SKM-1 treated with dmso at 0.1 percent for 144 hours (cell line): ENCODE data around the gene DDO.
"Not testable (repeated sequence)": the region's sequence is repeated elsewhere in the genome, so short reads cannot be mapped to it uniquely, and the experiment has no call there.

Source experiments
- DNase-seq: peaks from one replicate; lab custom pipeline; 2025; ENCODE audit not compliant: unreplicated experiment; lab: John Stamatoyannopoulos, UW

Gene DDO

GRCh38 chr6:110369066-110369465 lies 46.3 kb downstream of the DDO start:
- no peak for DNase-seq

GRCh38 chr6:110368284-110368683 lies 47.1 kb downstream of the DDO start:
- no peak for DNase-seq

GRCh38 chr6:110367825-110368224 lies 47.5 kb downstream of the DDO start:
- DNase-seq, result no peak

- no peak for DNase-seq
Measured at GRCh38 chr6:110366975-110367374, 48.4 kb downstream of the DDO start.

- DNase-seq, result no peak
Measured at GRCh38 chr6:110366256-110366655, 49.1 kb downstream of the DDO start.

- no peak for DNase-seq
Measured at GRCh38 chr6:110364364-110365105, 50.8 kb downstream of the DDO start.

GRCh38 chr6:110363748-110364147 lies 51.6 kb downstream of the DDO start:
- no peak for DNase-seq

- no peak for DNase-seq
Measured at GRCh38 chr6:110360676-110361075, 54.7 kb downstream of the DDO start.

- no peak for DNase-seq
Measured at GRCh38 chr6:110359556-110359955, 55.8 kb downstream of the DDO start.

- no peak for DNase-seq
Measured at GRCh38 chr6:110358553-110359160, 56.7 kb downstream of the DDO start.

- DNase-seq, result no peak
Measured at GRCh38 chr6:110357664-110358552, 57.5 kb downstream of the DDO start, which contains the start of gene METTL24. TSS of gene METTL24 (minus strand) at chr6:110358349. CDS start at chr6:110358272, 77 bp downstream.

- no peak for DNase-seq
Measured at GRCh38 chr6:110357298-110357663, 58.1 kb downstream of the DDO start.

GRCh38 chr6:110356778-110357177 lies 58.6 kb downstream of the DDO start:
- no peak for DNase-seq

GRCh38 chr6:110355727-110356126 lies 59.6 kb downstream of the DDO start:
- DNase-seq, result no peak

GRCh38 chr6:110355022-110355421 lies 60.4 kb downstream of the DDO start:
- no peak for DNase-seq

GRCh38 chr6:110354153-110354552 lies 61.2 kb downstream of the DDO start:
- no peak for DNase-seq

GRCh38 chr6:110353457-110354001 lies 61.8 kb downstream of the DDO start:
- no peak for DNase-seq

- no peak for DNase-seq
Measured at GRCh38 chr6:110352563-110353262, 62.7 kb downstream of the DDO start.

- DNase-seq, result no peak
Measured at GRCh38 chr6:110351986-110352385, 63.4 kb downstream of the DDO start.

GRCh38 chr6:110351546-110351945 lies 63.8 kb downstream of the DDO start:
- DNase-seq, result no peak

- not testable (repeated sequence) for DNase-seq
Measured at GRCh38 chr6:110350593-110350992, 64.8 kb downstream of the DDO start.
